ENCODE results near the gene PRKCA. TPM values are rescaled to one million over a fixed set of nuclear protein-coding genes. Genes with fewer than 3 reads are reported as not detected.
A peak's percentile ranks its signal among the peaks of the same experiment; 100 is the strongest.

PRKCA gene
- total and polyA plus RNA-seq, 2 of the 13 experiments (the other 11 are each of a cell fraction or from before 2014, with no cell fraction given) = 18.5 to 21.5 TPM

- peaks cover 21% of the 10 kb centered on the region for H3K4me1 ChIP-seq (ENCODE audit: insufficient read depth, low read length)
- no peaks in the 10 kb centered on the region for H3K27me3 ChIP-seq (ENCODE audit: control insufficient read depth in 1 of 2, insufficient read depth in 2 of 2, low read length in 2 of 2)
- H3K9ac ChIP-seq (ENCODE audit: insufficient read depth, low read depth, low read length) = no peak overlapping the region
- no peak for ATAC-seq
- no peaks in the 10 kb centered on the region for H3K9me3 ChIP-seq (ENCODE audit: low read length)
- no peak overlapping the region for H3K27ac ChIP-seq (ENCODE audit: extremely low read length, insufficient read depth, low read length)
- no peak overlapping the region for H2AFZ ChIP-seq (ENCODE audit: low read length)
- intact Hi-C loops (cut with micrococcal nuclease; ENCODE audit: unreplicated experiment) (loop anchor here (5.0 kb wide), 3 partner anchors 41 to 99 kb away; partner anchors contain the start of gene APOH), in situ Hi-C loops (cut with HindIII; ENCODE audit: extremely low pct_ligation_motif_present, low pct_unique_long_range_greater_than_20kb) (loop anchor here (10.0 kb wide), 1 partner anchor 114 kb away; no protein-coding TSS in a partner anchor)
- no peaks in the 10 kb centered on the region for H4K20me1 ChIP-seq (ENCODE audit: insufficient read depth, low read length)
- FAIRE-seq = no peak
- ChIA-PET CTCF (ENCODE audit: low intra/inter-chr PET ratio, low total read pairs) (no interaction called here), POLR2A (interaction anchor here (1.2 kb wide), 1 partner anchor 114 kb away, joined by 4 read pairs; no protein-coding TSS in a partner anchor)
- peaks cover 26% of the 10 kb centered on the region for H3K79me2 ChIP-seq (ENCODE audit: insufficient read depth, low read length)
- H3K4me3 ChIP-seq (replicated peaks in 1 of 3; ENCODE audit: insufficient read depth in 1 of 3, low read depth in 2 of 3, low read length in 3 of 3) = no peak overlapping the region
- no peak for TF ChIP-seq ARID4A (CRISPR knock-in tag; IDR thresholded peaks at IDR 0.05; ENCODE audit: borderline replicate concordance)
- 0 out of 2 replicates have a peak, but pooled peaks have one; percentile 1 for TF ChIP-seq ZNF670 (CRISPR knock-in tag; IDR thresholded peaks at IDR 0.05; ENCODE audit: borderline replicate concordance)
- no peak for TF ChIP-seq ARNT2 (CRISPR knock-in tag; IDR thresholded peaks at IDR 0.05; ENCODE audit: low read depth)
- TF ChIP-seq RARA (CRISPR knock-in tag; IDR thresholded peaks at IDR 0.05) = no peak
- TF ChIP-seq ZNF672 (CRISPR knock-in tag; IDR thresholded peaks at IDR 0.05) = no peak
- no peak for TF ChIP-seq SNAPC4 (CRISPR knock-in tag; IDR thresholded peaks at IDR 0.05)
- TF ChIP-seq MATR3 (CRISPR knock-in tag; IDR thresholded peaks at IDR 0.05) = no peak
- TF ChIP-seq NBN (conservative IDR thresholded peaks at IDR 0.05) = no peak
- no TSS peak for BruUV-seq (replicated peaks)
- 98% methylated on average over 8 of the region's 8 CpGs for WGBS (ENCODE audit: low lambda C conversion rate)
- H3K4me2 ChIP-seq (ENCODE audit: low read depth, low read length) = peak overlapping the region; percentile 99; the same call in 1 of the 2 replicates
- DNase-seq (ENCODE audit: low spot score) = no peak
- H3K36me3 ChIP-seq (replicated peaks in 1 of 2; ENCODE audit: control insufficient read depth in 1 of 2, insufficient read depth in 2 of 2, low read length in 2 of 2) = no peaks in the 10 kb centered on the region
Observed at GRCh38 chr17:66300956-66301355, 1.5 kb upstream of the PRKCA start.

Measured in HepG2 (cell line).